NK-92 (cell line): ENCODE results near the gene BHLHA15.
"Not testable (repeated sequence)": the region's sequence is repeated elsewhere in the genome, so short reads cannot be mapped to it uniquely, and the experiment has no call there.

ENCODE experiments used
- DNase-seq: peaks from one replicate; lab custom pipeline; 2025; ENCODE audit not compliant: unreplicated experiment; lab: John Stamatoyannopoulos, UW

BHLHA15 gene

DNA sequence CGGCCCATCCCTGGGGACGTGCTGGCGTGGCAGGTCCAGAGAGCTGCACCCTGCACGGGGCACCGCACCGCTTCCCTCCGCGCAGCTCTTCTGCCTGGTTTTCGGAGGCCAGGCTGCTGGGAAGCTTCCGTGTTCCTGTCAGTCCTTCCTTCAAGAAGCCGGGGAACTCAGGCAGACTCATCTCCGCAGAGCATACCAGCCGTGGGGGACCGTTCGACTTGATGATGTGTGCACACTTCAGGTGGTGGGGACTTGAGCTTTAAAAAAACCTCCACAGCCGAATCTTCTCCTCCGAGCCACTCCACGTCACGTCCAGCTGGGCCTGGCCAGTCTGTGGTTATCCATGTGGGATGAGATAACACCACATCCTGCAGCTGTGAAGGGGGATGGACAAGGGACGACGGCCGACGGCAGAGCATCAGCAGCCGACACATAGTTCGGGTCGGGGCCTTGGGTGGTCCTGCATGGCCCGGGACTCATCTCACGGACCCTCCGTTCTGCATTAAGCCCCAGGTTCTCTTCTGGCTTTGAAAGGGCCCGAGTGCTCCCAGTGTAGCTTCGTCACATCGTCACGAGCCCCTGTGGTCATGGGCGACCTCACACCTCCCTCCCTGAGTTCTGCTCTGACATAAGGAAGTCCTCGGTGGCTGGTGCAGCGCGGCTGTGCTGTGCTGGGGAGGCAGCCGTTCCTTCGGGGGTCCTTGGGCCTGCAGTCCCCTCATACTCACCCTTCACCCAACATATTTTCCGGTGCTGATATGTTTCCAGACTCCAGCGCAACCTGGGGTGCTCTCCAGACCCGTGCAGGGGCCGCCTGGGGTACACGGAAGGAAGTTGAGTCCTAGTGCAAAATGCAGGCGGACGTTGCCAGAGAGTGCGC lies 4.5 kb upstream of the BHLHA15 start:
- DNase-seq: no peak

DNA sequence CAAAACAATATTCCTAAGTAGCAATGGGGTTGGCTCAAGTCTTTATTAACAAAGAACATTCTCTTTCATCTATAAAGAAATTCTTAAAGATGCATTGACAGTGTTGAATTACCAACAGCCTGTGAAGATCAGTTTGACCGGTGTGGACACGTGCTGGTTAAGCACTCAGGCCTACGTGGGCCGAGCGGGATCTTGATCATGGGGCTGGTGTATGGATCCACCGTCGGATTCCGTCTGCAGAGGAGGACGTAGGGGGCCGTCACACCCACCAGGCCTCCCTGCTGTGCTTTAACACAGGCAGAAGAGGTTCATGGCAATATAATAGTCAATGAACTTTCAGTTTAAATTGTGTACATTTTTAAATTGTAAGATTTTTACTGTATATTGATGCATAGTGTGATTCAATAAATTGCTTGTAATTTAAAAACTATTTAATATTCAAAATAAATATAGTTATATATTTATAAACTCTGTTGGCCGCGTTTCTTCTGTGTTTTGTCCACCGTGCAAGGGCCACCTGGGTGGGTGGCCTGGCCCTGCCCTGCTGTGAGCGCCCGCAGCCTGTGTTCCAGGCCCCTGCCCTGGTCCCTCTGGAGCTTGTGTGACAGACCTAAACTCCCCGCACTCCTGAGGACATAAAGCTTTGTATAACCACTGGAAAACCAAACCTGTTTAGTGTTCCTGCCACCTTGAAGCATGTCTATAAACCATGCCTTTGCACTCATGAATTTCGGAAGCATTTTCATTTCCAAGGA lies 1.9 kb upstream of the BHLHA15 start:
- no peak for DNase-seq

DNA sequence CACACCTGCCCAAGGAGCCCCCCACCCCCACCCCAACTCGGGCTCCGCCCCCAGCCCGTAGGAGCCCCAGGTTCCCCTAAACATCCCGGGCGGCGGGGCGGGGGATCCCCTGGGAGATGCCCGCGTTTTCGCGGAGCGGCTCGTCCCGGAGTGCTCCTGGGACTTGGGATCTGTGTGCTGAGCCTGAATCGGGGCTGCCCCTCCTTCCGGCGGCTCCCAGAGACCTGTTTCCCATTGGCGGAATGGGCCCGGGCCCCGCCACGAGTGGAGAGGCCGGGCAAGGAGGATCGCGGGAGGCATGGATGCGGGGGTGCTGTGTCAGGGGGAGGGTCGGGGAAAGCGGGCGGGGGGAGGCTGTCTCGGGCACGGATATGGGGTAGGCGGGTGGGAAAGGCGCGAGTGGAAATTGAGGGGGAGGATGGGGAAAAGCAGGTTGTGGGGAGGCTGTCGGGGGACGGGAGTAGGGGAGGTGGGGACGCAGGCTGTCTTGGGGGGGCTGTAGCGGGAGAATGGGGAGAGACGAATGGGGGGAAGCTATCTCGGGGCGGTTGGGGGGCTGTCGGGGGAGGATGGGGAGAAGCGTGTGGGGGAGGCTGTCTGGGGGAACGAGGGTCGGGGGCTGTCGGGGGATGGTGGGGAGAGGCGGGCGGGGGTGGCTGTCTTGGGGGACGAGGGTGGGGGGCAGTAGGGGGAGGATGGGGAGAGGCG lies 572 bp upstream of the BHLHA15 start:
- DNase-seq: no peak

DNA sequence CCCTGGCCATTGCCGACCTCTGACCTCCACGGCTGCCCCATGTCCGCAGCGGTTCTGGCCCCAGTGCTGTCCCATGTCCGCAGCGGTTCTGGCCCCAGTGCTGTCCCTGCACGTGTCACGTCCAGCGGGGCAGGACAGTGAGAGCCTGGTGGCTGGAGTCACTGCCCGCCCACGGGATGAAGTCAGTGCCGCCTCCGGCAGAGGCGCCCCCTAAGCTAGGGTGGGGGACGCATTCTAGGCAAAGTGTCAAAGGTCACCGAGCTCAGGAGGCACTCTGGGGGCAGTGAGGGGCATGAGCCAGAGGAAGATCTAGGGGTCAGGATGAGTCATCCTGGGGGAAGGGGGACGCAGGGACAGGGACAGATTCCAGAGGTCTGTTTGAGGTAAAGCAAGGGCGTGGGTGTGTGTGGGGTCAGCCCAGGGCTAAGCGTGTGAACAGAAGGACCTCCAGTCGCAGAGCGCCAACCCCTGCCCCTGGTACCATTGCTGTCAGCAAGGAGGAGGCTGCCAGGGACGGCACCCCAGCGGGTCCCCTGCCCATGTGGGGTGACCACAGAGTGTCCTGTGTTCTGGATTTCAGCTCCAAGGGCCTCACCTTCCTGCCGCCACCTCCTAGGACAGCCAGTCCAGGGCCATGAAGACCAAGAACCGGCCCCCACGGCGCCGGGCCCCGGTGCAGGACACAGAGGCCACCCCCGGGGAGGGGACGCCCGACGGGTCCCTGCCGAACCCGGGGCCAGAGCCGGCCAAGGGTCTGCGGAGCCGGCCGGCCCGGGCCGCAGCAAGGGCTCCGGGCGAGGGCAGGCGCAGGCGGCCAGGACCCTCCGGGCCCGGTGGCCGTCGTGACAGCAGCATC lies 665 bp downstream of the BHLHA15 start:
- DNase-seq: no peak

DNA sequence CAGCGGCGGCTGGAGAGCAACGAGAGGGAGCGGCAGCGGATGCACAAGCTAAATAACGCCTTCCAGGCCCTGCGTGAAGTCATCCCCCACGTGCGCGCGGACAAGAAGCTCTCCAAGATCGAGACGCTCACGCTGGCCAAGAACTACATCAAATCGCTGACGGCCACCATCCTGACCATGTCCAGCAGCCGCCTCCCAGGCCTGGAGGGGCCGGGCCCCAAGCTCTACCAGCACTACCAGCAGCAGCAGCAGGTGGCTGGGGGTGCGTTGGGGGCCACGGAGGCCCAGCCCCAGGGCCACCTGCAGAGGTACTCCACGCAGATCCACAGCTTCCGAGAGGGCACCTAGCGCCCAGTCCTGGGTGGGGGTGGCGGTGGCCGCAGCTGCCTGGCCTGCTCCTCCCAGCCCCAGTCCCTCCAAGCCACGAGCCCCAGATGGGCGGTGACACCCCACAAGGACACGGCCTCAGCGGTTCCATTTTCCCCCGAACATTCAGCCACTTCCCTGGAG lies 1.3 kb downstream of the BHLHA15 start:
- no peak for DNase-seq

DNA sequence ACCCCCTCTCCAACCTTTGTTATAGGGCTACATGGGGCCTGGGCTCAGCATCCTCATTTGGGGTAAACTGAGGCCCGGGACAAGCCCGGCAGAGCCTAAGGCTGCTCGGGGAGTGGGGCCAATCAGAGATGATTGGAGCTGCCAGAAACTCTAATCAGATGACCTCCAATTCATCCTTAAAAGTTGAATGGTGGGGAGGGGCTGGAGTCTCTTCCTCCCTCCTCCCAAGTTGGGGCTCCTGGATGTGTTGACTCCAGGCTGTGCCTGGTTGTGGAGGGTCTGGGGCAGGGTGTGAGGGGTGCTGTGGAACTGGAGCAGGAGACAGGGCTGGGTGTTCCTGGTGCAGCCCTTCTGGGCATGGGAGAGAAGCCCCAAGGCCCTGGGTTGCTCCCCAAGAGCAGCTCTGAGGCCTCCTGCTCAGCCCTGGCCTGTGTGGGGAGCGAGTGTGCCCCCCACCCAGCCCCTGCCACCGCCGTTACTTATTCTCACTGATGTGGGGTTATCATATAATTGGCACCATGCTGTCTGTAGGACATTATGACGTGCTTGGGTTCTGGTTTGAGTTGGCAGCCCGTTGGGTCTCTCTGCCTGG lies 2.2 kb downstream of the BHLHA15 start:
- no peak for DNase-seq

DNA sequence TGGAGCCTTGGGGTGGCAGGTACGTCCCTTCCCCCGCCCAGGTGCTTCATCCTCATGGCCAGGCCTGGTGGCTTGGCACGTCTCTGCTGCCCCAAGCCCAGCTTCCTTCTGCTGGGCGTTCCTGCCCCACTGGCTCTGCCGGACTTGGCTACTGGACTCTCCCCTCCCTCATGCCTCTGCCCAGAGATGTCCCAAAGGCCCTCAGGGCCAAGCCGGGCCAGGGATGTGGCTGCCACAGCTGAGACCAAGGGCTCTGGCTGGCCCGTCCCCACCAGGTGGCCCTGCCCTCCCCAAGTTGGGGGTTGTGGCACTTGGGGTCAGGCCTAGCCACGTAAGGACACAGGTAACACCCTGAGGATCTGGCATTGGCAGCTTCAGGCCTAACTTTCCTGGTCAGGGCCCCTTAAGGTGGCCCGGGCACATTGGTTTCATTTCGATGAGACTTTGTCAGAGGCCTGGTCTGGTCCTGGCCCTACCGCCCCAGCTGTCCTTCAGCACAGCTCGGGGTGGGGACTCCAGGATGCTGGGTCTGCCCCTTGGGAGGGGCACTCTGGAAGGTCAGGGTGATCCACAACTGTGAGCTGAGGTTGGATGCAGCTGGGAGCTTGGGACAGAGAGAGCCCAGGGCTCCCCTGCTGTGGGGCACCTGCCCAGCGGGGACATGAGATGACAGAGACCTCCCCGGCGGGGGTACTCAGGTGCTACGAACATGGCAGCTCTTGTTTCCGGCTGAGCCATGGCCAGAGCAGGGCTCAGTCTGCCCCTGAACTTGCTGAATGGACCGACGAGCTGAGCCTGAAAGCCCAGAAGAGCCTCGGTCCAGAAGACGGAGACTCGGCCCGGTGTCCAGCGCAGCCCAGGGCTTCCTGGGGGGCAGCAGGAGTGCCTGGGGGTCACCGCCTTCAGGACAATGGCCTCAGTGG lies 2.9 kb downstream of the BHLHA15 start:
- DNase-seq: no peak

DNA sequence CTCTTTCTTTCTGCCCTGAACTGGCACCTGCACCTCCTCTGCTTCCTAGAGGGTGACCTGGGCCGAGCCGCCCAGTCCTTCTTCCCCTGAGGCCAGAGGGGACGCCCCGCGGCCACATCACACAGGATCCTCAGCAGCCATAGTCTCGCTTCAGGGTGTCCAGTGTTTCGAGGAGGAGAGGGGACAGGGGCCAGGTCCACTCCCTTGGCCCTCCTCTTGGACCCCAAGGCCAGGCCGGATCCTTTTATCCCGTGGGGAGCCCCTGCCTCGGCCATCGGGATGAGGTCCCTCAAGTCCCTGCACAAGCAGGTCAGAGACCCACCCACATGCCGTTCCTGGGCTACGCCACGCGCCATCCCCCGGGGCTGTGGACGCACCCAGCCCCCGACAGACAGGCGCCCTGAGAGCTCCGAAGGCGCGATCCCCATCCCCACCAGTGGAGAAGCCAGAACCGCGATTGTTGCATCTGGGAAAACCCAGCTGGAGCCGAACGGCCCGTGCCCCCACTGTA lies 3.6 kb downstream of the BHLHA15 start:
- no peak for DNase-seq

DNA sequence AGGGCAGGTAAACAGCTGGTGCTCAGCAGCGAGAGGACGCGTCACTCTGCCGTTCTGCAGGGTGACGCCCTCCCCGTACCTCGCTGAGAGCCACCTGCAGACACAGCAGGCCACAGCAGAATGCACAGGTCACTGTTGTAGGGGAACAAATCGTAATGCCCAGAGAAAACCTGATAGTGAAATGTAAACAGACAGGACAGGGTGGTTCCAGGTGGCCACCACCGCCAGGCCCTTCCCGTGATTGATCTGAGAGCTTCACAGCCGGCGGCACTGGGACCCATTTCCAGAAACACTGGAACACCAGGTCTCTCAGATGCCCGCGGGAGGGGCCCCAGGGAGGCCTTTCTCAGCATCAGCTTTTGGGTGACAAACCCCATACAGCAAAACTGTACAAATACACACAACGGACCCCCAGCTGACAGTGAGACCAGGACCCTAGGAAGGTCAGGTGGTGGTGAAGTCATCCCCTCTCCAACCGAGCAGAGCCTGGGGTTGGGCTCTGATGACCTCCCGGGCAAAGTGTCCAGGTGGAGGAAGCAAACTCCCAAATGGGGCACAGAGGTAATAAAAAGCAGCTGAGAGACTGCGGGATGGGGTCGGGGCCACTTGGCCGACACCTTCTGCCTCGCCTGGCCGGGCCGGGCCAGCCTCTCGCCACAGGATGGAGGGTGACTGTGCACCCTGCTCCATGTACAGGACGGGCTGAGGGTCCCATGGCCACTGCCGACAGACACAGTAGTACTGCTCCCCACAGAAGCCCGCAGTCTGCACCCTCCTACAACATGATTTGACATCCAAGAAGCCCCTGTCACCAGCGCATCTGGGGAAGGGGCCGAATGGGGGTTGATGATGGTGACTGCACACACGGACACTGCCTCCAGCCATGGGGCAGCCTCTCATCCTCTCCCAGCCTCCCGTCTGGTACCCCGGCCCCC lies 4.6 kb downstream of the BHLHA15 start:
- DNase-seq: no peak

DNA sequence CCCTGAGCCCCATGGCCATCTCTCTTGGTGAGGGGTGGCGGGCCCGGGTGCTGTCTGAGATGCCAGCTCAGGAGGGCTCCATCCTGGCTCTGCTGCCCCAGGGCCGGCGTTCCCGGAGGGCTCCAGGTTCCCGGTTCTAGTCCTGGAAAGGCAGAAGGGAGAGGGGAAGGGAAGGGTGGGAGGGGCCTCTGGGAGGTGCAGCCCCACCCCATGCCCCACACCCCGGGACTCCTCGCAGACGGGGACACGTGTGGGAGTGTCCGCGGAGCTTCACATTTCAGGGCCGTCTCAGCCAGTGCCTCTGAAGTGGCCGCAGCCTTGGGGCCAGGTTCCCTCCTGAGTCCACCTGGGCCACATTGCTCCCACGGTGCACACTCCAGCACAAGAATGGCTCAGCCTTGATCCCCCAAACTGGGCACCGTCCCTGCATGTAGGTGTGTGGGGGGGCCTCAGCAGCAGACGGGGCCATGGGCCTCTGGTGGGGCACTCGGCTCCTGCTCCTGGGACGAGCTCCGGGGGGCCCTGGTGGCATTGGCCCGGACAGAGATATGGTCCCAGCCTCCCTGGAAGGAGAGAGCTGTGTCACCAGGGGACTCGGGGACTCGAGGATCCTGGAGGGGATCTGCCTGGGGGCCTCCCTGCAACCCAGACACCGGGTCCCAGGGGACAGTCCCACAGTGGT lies 5.8 kb downstream of the BHLHA15 start:
- DNase-seq: no peak

DNA sequence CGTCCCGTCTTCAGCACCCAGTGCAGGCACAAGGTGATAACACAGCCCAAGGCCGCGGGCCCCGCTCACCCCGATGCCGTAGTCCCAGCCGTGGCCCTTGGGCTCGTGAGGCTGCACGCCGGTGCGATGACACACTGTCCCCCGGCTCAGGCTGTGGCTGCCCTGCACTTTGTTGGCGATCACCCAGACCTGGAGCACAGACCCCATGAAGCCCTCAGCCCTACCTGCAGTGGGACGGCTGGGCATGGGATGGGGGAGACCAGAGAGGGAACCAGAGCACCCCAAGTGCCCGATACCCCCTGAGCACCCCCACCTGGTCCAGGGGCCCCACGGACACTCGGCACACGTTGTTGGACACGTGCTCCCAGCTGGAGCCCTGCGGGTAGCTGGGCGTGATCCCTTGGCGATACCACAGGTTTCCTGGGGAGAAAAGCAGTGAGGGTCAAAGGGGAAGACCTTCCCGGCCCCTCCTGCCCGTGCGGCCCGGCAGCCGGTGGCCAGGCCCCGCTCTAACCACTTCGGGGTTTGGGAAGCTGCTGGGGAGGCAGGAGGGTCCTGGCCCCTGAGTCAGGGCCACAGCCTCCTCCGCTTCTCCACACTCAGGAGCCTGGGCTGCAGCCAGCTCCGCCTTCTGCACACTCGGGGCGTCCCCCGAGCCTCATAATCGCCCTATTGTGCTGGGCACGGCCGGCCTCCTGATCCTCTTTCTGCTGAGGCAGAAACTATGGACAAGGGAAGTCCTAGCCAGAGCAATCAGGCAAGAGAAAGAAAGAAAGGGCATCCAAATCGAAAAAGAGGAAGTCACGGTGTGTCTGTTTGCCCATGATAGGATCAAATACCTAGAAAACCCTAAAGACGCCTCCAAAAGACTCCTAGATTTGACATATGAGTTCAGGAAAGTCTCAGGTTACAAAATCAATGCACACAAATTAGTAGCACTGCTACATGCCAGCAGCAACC lies 6.7 kb downstream of the BHLHA15 start:
- no peak for DNase-seq

DNA sequence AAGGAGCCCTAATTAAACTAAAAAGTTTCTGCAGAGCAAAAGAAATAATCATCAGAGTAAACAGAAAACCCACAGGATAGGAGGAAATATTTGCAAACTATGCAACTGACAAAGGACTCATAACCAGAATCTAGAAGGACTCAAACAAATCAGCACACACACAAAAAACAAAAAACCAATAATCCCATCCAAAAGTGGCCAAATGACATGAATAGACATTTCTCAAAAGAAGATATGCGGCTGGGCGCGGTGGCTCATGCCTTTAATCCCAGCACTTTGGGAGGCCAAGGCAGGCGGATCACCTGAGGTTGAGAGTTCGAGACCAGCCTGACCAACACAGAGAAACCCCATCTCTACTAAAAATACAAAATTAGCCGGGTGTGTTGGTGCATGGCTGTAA lies 8.1 kb downstream of the BHLHA15 start:
- not testable (repeated sequence) for DNase-seq

DNA sequence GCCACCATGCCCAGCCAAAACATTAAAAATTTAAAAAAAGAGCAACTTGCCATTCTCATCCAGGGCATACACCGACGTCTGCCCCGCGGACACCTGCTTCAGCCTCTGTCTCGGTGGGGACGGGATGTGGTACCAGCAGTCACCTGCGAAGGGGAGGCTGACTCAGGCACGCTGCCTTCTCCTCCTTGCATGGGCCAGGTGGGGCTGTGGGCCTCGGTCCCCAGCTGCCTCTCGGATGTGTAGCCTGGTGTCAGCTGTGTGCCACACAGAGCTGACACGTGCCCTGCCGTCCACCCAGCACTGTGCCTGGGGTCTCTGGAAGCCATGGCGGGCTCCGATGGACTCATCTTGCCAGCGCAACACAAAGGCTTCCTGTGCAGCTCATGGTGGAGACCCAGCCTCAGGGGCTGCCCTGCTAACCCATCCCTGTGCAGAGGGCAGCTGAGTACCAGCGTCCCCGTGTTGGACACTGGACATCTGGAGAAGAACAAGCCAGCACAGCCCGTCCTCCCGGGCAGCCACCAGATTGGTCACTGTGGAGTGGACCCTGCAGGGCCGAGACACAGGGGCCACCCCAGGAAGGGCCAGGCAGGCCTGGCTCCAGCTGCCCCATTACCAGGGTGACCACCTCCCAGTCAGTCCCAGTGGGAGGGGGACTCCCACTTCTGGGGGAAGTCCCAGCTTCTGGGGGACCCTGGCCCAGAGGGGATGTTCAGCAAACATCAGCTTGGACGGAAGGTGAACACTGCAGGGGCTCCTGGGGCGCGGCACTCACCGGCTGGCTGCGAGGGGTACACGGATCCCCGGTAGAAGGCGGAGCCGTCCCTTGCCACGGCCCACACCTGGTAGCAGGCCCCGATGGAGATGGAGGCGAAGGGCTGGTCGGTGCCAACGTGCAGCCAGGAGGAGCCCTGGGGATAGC lies 10.6 kb downstream of the BHLHA15 start:
- no peak for DNase-seq

DNA sequence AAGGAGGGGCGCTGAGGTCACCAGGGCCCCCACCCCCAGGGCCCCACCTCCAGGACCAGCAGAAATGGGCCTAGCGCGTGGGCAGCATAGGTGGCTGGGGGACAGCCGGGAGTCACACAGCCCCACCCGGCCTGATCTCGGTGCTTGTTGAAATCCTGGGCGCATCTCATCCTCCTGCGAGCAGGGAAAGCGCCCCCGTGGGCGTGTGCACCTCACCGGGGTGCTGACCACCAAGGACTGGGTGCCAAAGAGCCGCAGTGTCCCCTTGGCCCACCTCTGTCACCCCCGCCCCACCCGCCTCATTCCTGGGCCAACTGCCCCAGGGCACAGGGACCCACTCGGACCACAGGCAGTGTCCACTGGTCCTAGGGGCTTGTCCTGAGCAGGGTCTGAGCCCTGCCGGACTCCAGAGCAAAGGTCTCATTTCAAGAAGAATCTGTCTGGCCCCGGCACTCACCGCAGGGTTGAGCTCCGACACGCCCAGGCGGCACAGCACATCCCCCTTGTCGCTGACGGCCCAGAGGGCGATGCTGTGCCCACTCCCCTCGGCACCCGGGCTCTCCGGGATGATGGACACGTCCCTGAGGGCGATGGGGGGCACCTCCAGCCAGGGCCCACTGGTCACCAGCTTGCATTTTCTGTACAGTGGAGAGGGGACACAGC lies 11.4 kb downstream of the BHLHA15 start:
- DNase-seq: no peak
